Keratinocyte (primary cell): ENCODE results near the gene WDR74. TPM values are rescaled to one million over a fixed set of nuclear protein-coding genes. Genes with fewer than 3 reads are reported as not detected.
A peak's percentile ranks its signal among the peaks of the same experiment; 100 is the strongest.

ENCODE experiments used
- DNase-seq: peaks from one replicate; pipeline ENCODE4 v3.0.0-alpha.2; 2011; ENCODE audit warnings: low read depth, missing footprints, low spot score
- FAIRE-seq: peaks from 2 replicates; lab custom pipeline; 2011; peaks lifted over from hg19 to GRCh38; lab: Jason Lieb, UNC
- H2AFZ ChIP-seq: 2 replicates; pipeline ENCODE4 v1.6.0; 2012; ENCODE audit warnings: low read length, control low read depth, inconsistent platforms; ENCODE audit not compliant: control insufficient read depth
- H3K27ac ChIP-seq: 2 replicates; pipeline ENCODE4 v1.5.1; 2011; ENCODE audit warnings: low read length; ENCODE audit not compliant: control insufficient read depth, insufficient read depth
- H3K27me3 ChIP-seq: 3 replicates; pipeline ENCODE4 v1.6.0; 2011; ENCODE audit warnings: low read length; ENCODE audit not compliant: control insufficient read depth, insufficient read depth; ENCODE audit errors: extremely low read depth
- H3K36me3 ChIP-seq, 2 experiments: 2 replicates in 1 of 2; 3 replicates in 1 of 2; pipeline ENCODE4 v1.5.1; 2011; ENCODE audit warnings: low read length in 2 of 2, mild to moderate bottlenecking in 1 of 2; ENCODE audit not compliant: control insufficient read depth in 2 of 2, insufficient read depth in 2 of 2; ENCODE audit errors: extremely low read depth in 1 of 2
- H3K4me1 ChIP-seq: 3 replicates; pipeline ENCODE4 v1.5.1; 2011; ENCODE audit warnings: low read length; ENCODE audit not compliant: control insufficient read depth, insufficient read depth; ENCODE audit errors: extremely low read depth
- H3K4me2 ChIP-seq: 3 replicates; pipeline ENCODE4 v1.6.0; 2011; ENCODE audit warnings: low read depth, low read length; ENCODE audit not compliant: control insufficient read depth, insufficient read depth; ENCODE audit errors: extremely low read depth
- H3K4me3 ChIP-seq, 3 experiments: fragments of 200-600 bp in 1 of 3; sonication (generic) in 1 of 3; 2 replicates in 2 of 3; 3 replicates in 1 of 3; pipeline ENCODE4 v1.5.1; 2011 to 2016; ENCODE audit warnings: low read length in 3 of 3, mild to moderate bottlenecking in 3 of 3, control low read depth in 2 of 3, inconsistent platforms in 1 of 3, low read depth in 1 of 3, mixed read lengths in 1 of 3, mixed run types in 1 of 3, moderate library complexity in 1 of 3; ENCODE audit not compliant: control insufficient read depth in 2 of 3, insufficient read depth in 2 of 3; ENCODE audit errors: extremely low read depth in 1 of 3
- H3K79me2 ChIP-seq: 2 replicates; pipeline ENCODE4 v1.6.0; 2012; ENCODE audit warnings: low read length; ENCODE audit not compliant: control insufficient read depth, insufficient read depth
- H3K9ac ChIP-seq: 3 replicates; pipeline ENCODE4 v1.6.0; 2011; ENCODE audit warnings: low read length; ENCODE audit not compliant: control insufficient read depth, insufficient read depth; ENCODE audit errors: extremely low read depth
- H3K9me1 ChIP-seq: 3 replicates; pipeline ENCODE4 v1.6.0; 2011; ENCODE audit warnings: low read length; ENCODE audit not compliant: control insufficient read depth, insufficient read depth; ENCODE audit errors: extremely low read depth
- H3K9me3 ChIP-seq: 2 replicates; pipeline ENCODE4 v1.5.1; 2012; ENCODE audit warnings: low read depth, low read length; ENCODE audit not compliant: control insufficient read depth
- H4K20me1 ChIP-seq: 3 replicates; pipeline ENCODE4 v1.6.0; 2011; ENCODE audit warnings: low read length; ENCODE audit not compliant: control insufficient read depth, insufficient read depth; ENCODE audit errors: extremely low read depth
- EZH2 ChIP-seq: IDR thresholded peaks from one replicate; pipeline ENCODE4 v1.6.1; 2012; ENCODE audit warnings: inconsistent platforms, mild to moderate bottlenecking, low read length, moderate library complexity
- dilution Hi-C: fragments of 300-500 bp; cut with MboI; formaldehyde crosslinking; loops from one replicate; pipeline ENCODE4 v1.7.0; 2020; ENCODE audit warnings: low sequenced_read_pairs; ENCODE audit not compliant: extremely low pct_ligation_motif_present
- polyA plus RNA-seq, 5 experiments: library from polyadenylated mRNA; depleted of rRNA in 3 of 5; stranded (reverse) in 3 of 5; stranded (forward) in 1 of 5; unstranded in 1 of 5; fragments of >200 nt; gene quantifications; 1 replicate in 1 of 5; 2 replicates in 3 of 5; 3 replicates in 1 of 5; pipeline versions ENCODE4 v1.2.1 to v1.2.3, GENCODE V29; 2011 to 2012; ENCODE audit warnings: missing spikeins in 2 of 5, low read depth in 1 of 5, low replicate concordance in 1 of 5
- TF ChIP-seq, protein P1 (sequence below), 3 experiments: IDR thresholded peaks in 1 of 3; conservative IDR thresholded peaks in 1 of 3; optimal IDR thresholded peaks in 1 of 3; 2 replicates in 2 of 3; 3 replicates in 1 of 3; pipeline versions ENCODE3 to v1.5.1; 2011; ENCODE audit warnings: low read length in 3 of 3, mild to moderate bottlenecking in 3 of 3, moderate library complexity in 2 of 3, control low read depth in 1 of 3, inconsistent platforms in 1 of 3; ENCODE audit not compliant: insufficient read depth in 2 of 3; ENCODE audit errors: extremely low read depth in 1 of 3

WDR74 gene
- polyA plus RNA-seq, 1 donor (not counting 4 experiments of a cell fraction or from before 2014, with no cell fraction given) = 44.5 TPM

DNA sequence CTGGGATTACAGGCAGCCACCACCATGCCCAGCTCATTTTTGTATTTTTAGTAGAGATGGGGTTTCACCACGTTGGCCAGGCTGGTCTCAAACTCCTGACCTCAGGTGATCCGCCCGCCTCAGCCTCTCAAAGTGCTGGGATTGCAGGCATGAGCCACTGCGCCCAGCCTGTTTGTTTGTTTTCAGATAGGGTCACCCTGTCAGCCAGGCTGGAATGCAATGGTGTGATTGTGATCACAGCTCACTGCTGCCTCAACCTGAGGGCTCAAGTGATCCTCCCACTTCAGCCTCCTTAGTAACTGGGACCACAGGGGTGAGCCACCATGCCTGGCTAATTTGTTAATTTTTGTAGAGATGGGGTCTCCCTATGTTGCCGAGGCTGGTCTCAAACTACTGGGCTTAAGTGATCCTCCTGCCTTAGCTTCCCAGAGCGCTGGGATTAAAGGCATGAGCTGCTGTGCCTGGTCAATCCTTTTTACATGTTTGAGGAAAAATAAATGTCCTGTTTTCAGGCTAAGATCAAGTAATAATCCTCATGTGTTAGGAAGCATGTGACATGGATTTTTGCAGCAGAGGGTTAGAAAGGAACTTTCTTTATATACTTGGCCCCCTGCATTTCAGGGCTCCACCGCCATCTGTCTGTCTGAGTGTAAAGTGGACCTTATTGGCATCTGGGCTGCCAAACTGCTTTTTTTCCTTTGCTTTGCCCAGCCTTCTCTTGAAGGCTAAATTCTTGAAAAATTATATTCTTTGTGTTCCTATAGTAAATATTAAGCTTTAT is 36.5 kb upstream of the WDR74 start:
- no peak for DNase-seq
- peaks cover 0 to 4% of the 10 kb centered on the region in 2 experiments for H3K36me3 ChIP-seq
- H3K4me1 ChIP-seq = peaks cover 23% of the 10 kb centered on the region
- H2AFZ ChIP-seq = no peak overlapping the region
- H3K27me3 ChIP-seq = no peaks in the 10 kb centered on the region
- no peak overlapping the region for H3K4me3 ChIP-seq
- H3K9me1 ChIP-seq = no peaks in the 10 kb centered on the region
- H3K9ac ChIP-seq = no peak overlapping the region
- no peaks in the 10 kb centered on the region for H4K20me1 ChIP-seq
- FAIRE-seq = no peak
- peaks cover 2% of the 10 kb centered on the region for H3K79me2 ChIP-seq
- no peak overlapping the region for H3K4me2 ChIP-seq
- no peak overlapping the region for H3K27ac ChIP-seq
- TF ChIP-seq EZH2 = no peak
- TF ChIP-seq, protein P1, sequence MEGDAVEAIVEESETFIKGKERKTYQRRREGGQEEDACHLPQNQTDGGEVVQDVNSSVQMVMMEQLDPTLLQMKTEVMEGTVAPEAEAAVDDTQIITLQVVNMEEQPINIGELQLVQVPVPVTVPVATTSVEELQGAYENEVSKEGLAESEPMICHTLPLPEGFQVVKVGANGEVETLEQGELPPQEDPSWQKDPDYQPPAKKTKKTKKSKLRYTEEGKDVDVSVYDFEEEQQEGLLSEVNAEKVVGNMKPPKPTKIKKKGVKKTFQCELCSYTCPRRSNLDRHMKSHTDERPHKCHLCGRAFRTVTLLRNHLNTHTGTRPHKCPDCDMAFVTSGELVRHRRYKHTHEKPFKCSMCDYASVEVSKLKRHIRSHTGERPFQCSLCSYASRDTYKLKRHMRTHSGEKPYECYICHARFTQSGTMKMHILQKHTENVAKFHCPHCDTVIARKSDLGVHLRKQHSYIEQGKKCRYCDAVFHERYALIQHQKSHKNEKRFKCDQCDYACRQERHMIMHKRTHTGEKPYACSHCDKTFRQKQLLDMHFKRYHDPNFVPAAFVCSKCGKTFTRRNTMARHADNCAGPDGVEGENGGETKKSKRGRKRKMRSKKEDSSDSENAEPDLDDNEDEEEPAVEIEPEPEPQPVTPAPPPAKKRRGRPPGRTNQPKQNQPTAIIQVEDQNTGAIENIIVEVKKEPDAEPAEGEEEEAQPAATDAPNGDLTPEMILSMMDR (optimal IDR thresholded peaks at IDR 0.05 in 1 of 3, IDR thresholded peaks at IDR 0.05 in 1 of 3, conservative IDR thresholded peaks at IDR 0.05 in 1 of 3; ENCODE audit: extremely low read depth in 1 of 3, insufficient read depth in 2 of 3, low read length in 3 of 3) = peak in 1 of 3 experiments; percentile 2
- dilution Hi-C loops = no loop called here
- no peaks in the 10 kb centered on the region for H3K9me3 ChIP-seq

GRCh38 chr11:62874851-62875250 is 35.5 kb upstream of the WDR74 start:
- H3K79me2 ChIP-seq = no peaks in the 10 kb centered on the region
- H2AFZ ChIP-seq = no peak overlapping the region
- no peak for DNase-seq
- H3K9me3 ChIP-seq = no peaks in the 10 kb centered on the region
- H3K9me1 ChIP-seq = no peaks in the 10 kb centered on the region
- no peak for FAIRE-seq
- no peak overlapping the region for H3K4me2 ChIP-seq
- no peak overlapping the region for H3K4me3 ChIP-seq
- H3K27ac ChIP-seq = no peak overlapping the region
- H3K36me3 ChIP-seq = peaks cover 0 to 4% of the 10 kb centered on the region in 2 experiments
- H3K4me1 ChIP-seq = peaks cover 16% of the 10 kb centered on the region
- no peaks in the 10 kb centered on the region for H3K27me3 ChIP-seq
- no peak for TF ChIP-seq EZH2
- TF ChIP-seq, protein P1 (optimal IDR thresholded peaks at IDR 0.05 in 1 of 3, IDR thresholded peaks at IDR 0.05 in 1 of 3, conservative IDR thresholded peaks at IDR 0.05 in 1 of 3; ENCODE audit: extremely low read depth in 1 of 3, insufficient read depth in 2 of 3, low read length in 3 of 3) = no peak
- dilution Hi-C loops = no loop called here
- no peaks in the 10 kb centered on the region for H4K20me1 ChIP-seq
- H3K9ac ChIP-seq = no peak overlapping the region
